ENCODE results near the gene ZFPM1.
"Not testable (repeated sequence)": the region's sequence is repeated elsewhere in the genome, so short reads cannot be mapped to it uniquely, and the experiment has no call there.

The ZFPM1 gene

DNA sequence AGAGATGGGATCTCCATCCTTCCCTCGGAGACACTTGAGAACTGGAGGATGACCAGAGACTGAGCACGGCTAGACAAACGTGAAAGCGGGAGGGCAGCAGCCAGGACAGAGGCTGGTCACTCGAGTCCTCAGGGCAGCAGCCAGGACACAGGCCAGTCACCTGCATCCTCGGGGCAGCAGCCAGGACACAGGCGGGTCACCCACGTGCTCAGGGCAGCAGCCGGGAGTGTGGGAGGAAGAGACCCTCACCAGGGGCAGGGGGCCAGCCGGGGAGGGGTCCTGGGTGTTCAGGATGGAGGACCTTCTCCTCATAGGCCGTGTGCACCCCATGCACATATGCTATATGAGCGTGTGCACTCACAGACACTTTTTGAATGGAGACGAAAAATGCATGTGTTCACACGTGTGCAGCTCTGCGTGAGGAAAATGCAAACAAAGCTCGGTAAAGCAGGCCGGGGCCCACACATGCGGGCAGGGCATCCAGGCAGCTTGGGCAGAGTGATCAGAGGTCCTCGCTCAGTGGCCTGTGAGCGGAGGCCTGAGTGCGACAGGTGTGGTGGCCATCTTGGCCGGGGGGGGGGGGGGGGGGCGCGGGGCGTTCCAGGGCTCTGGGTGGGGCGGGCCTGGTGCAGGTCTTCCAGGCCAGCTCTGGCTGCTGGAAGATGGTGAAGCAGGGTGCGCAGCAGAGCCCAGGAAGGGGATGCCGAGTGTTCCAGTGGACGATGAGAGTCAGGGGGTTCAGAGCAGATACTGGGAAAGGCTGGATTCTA is 43.6 kb upstream of the ZFPM1 start:
- Histone ChIP-seq H3K4me1 (ENCODE audit: control insufficient read depth in 5 of 5, insufficient read depth in 5 of 5, low read length in 5 of 5) (peaks cover 4 to 22% (median 19%) of the 10 kb centered on the region in 5 donors), H3K27me3 (ENCODE audit: control insufficient read depth in 5 of 5, insufficient read depth in 4 of 5, low read length in 5 of 5) (peaks cover 0 to 23% (median 12%) of the 10 kb centered on the region in 5 donors), H3K27ac (ENCODE audit: low read depth, low read length) (no peak overlapping the region), H3K4me3 (ENCODE audit: low read depth in 1 of 5, low read length in 5 of 5) (no peak overlapping the region), H3K36me3 (ENCODE audit: control insufficient read depth in 5 of 5, insufficient read depth in 5 of 5, low read length in 5 of 5) (peaks cover 0 to 4% (median 0%) of the 10 kb centered on the region in 5 donors), H3K9ac (ENCODE audit: low read length in 5 of 5) (no peak overlapping the region), H3K9me3 (ENCODE audit: control insufficient read depth in 5 of 5, low read length in 5 of 5) (no peaks in the 10 kb centered on the region)

DNA sequence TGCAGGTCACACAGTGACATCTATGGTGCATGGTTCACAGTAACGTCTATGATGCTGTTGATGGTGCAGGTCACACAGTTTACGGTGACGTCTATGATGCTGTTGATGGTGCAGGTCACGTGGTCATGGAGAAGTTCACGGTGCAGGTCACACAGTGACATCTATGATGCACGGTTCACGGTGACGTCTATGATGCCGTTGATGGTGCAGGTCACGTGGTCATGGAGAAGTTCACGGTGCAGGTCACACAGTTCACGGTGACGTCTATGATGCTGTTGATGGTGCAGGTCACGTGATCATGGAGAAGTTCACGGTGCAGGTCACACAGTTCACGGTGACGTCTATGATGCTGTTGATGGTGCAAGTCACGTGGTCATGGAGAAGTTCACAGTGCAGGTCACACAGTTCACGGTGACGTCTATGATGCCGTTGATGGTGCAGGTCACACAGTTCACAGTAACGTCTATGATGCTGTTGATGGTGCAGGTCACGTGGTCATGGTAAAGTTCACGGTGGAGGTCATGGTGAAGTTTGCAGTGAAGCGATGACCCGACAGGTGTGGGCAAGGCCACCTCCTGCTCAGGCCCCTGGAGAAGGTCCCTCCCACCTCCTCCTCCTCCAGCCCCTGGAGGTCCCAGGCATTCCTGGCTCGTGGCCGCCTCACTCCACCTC is 42.6 kb upstream of the ZFPM1 start:
- not testable (repeated sequence) for H3K4me3 ChIP-seq (ENCODE audit: low read depth in 1 of 5, low read length in 5 of 5); H3K9ac ChIP-seq (ENCODE audit: low read length in 5 of 5); H3K9me3 ChIP-seq (ENCODE audit: control insufficient read depth in 5 of 5, low read length in 5 of 5); H3K36me3 ChIP-seq (ENCODE audit: control insufficient read depth in 5 of 5, insufficient read depth in 5 of 5, low read length in 5 of 5); H3K27ac ChIP-seq (ENCODE audit: low read depth, low read length)
- H3K27me3 ChIP-seq (ENCODE audit: control insufficient read depth in 5 of 5, insufficient read depth in 4 of 5, low read length in 5 of 5), result peaks cover 0 to 19% (median 10%) of the 10 kb centered on the region in 5 donors
- H3K4me1 ChIP-seq (ENCODE audit: control insufficient read depth in 5 of 5, insufficient read depth in 5 of 5, low read length in 5 of 5), result peaks cover 4 to 18% (median 17%) of the 10 kb centered on the region in 5 donors

DNA sequence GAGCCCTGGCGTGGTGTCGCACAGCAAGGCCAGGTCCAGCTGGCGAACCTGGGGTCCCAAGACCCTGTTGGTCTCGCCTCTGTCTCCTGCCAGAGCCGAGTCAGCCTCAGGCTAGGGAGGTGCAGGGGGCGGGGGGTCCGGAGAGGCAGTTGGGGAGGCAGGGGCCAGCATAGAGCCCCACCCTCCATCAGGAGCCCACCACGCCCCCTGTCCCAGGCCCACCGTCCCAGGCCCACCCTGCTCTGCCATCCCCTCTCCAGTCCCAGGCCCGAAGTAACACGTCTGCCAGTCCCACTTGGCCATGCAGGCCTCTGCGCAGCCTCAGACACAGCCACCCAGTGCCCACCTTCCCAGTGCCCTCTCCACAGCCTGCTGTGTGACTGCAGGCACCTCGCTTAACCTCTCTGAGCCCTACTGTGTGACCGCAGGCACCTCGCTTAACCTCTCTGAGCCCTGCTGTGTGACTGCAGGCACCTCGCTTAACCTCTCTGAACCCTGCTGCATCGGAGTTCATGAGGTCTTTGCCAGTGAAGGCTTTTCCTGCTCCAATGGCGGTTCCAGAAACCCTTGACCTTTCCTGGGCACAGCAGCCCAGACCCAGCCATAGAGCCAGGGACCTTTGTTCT is 41.0 kb upstream of the ZFPM1 start:
- peaks cover 0 to 13% (median 7%) of the 10 kb centered on the region in 5 donors for H3K27me3 ChIP-seq (ENCODE audit: control insufficient read depth in 5 of 5, insufficient read depth in 4 of 5, low read length in 5 of 5)
- H3K9ac ChIP-seq (ENCODE audit: low read length in 5 of 5), result no peak overlapping the region
- no peak overlapping the region for H3K4me3 ChIP-seq (ENCODE audit: low read depth in 1 of 5, low read length in 5 of 5)
- peaks cover 0 to 8% (median 5%) of the 10 kb centered on the region in 5 donors for H3K4me1 ChIP-seq (ENCODE audit: control insufficient read depth in 5 of 5, insufficient read depth in 5 of 5, low read length in 5 of 5)
- peaks cover 0 to 4% (median 0%) of the 10 kb centered on the region in 5 donors for H3K36me3 ChIP-seq (ENCODE audit: control insufficient read depth in 5 of 5, insufficient read depth in 5 of 5, low read length in 5 of 5)
- H3K27ac ChIP-seq (ENCODE audit: low read depth, low read length), result no peak overlapping the region
- H3K9me3 ChIP-seq (ENCODE audit: control insufficient read depth in 5 of 5, low read length in 5 of 5), result no peaks in the 10 kb centered on the region

DNA sequence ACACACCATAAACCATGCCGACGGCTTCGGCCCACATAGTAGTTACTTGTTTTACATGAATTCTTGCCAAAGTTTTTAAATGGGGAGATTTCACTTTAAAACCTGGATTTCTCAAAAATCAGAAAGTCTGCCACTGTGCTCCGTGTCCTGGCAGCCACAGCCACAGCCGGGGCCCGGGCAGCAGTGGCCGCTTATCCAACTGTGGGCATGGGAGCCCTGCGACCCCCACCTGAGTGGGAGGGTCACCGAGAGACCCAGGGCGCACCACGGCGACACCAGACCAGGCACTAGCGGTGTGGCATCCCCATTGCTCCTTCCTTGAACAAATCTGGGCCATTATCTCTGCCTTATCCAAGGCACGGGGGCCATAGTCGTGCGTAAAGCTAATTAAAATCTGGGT is 40.3 kb upstream of the ZFPM1 start:
- H3K36me3 ChIP-seq (ENCODE audit: control insufficient read depth in 5 of 5, insufficient read depth in 5 of 5, low read length in 5 of 5), result peaks cover 0 to 4% (median 0%) of the 10 kb centered on the region in 5 donors
- H3K9ac ChIP-seq (ENCODE audit: low read length in 5 of 5), result no peak overlapping the region
- H3K4me1 ChIP-seq (ENCODE audit: control insufficient read depth in 5 of 5, insufficient read depth in 5 of 5, low read length in 5 of 5), result peaks cover 0 to 4% (median 2%) of the 10 kb centered on the region in 5 donors
- H3K27me3 ChIP-seq (ENCODE audit: control insufficient read depth in 5 of 5, insufficient read depth in 4 of 5, low read length in 5 of 5), result peaks cover 0 to 8% (median 3%) of the 10 kb centered on the region in 5 donors
- H3K27ac ChIP-seq (ENCODE audit: low read depth, low read length), result no peak overlapping the region
- H3K4me3 ChIP-seq (ENCODE audit: low read depth in 1 of 5, low read length in 5 of 5), result no peak overlapping the region
- H3K9me3 ChIP-seq (ENCODE audit: control insufficient read depth in 5 of 5, low read length in 5 of 5), result no peaks in the 10 kb centered on the region

DNA sequence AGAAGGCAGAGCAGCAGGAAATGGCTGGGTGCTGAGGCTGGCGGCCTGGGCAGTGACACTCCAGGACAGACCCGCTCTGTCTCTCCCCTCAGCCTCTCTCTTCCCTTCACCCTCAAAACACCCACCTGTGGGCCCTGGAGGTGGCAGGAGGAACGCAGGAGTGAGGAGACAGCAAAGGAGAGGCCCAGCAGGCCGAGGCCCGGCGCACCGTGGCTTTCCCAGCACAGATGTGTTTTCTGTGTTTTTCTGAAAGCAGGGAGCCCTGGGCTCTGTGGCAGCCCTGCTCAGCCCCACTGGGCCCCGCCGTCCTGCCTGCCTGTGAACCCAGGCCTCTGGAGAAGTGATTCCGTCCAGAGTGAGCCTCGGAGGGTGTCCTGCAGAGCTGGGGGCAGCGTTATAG is 39.8 kb upstream of the ZFPM1 start:
- no peaks in the 10 kb centered on the region for H3K9me3 ChIP-seq (ENCODE audit: control insufficient read depth in 5 of 5, low read length in 5 of 5)
- H3K4me1 ChIP-seq (ENCODE audit: control insufficient read depth in 5 of 5, insufficient read depth in 5 of 5, low read length in 5 of 5), result peaks cover 0 to 4% (median 0%) of the 10 kb centered on the region in 5 donors
- no peak overlapping the region for H3K4me3 ChIP-seq (ENCODE audit: low read depth in 1 of 5, low read length in 5 of 5)
- peaks cover 0 to 7% (median 2%) of the 10 kb centered on the region in 5 donors for H3K27me3 ChIP-seq (ENCODE audit: control insufficient read depth in 5 of 5, insufficient read depth in 4 of 5, low read length in 5 of 5)
- H3K36me3 ChIP-seq (ENCODE audit: control insufficient read depth in 5 of 5, insufficient read depth in 5 of 5, low read length in 5 of 5), result peaks cover 0 to 4% (median 0%) of the 10 kb centered on the region in 5 donors
- no peak overlapping the region for H3K9ac ChIP-seq (ENCODE audit: low read length in 5 of 5)
- no peak overlapping the region for H3K27ac ChIP-seq (ENCODE audit: low read depth, low read length)

DNA sequence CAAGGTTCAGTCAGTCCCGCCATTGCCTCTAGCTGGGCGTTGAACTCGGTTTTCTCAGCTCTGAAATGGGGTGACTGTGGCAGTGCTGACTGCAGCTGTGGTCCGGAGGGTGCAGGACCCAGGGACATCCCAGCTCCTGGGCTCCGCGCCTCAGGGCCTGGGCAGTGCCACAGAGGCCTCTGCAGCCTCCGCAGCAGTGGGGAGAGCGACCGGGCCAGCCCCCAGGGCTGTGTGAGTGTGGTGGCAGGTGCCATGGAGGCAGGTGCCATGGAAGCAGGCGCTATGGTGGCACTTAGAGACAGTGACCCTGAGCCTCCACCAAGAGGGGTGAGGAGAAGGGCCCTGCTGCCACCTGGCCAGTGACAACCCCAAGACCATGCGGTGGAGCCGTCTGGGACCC is 39.4 kb upstream of the ZFPM1 start:
- H3K27ac ChIP-seq (ENCODE audit: low read depth, low read length), result no peak overlapping the region
- H3K4me3 ChIP-seq (ENCODE audit: low read depth in 1 of 5, low read length in 5 of 5), result no peak overlapping the region
- peaks cover 0 to 7% (median 3%) of the 10 kb centered on the region in 5 donors for H3K27me3 ChIP-seq (ENCODE audit: control insufficient read depth in 5 of 5, insufficient read depth in 4 of 5, low read length in 5 of 5)
- H3K4me1 ChIP-seq (ENCODE audit: control insufficient read depth in 5 of 5, insufficient read depth in 5 of 5, low read length in 5 of 5), result peaks cover 0 to 4% (median 0%) of the 10 kb centered on the region in 5 donors
- no peaks in the 10 kb centered on the region for H3K9me3 ChIP-seq (ENCODE audit: control insufficient read depth in 5 of 5, low read length in 5 of 5)
- H3K9ac ChIP-seq (ENCODE audit: low read length in 5 of 5), result no peak overlapping the region
- peaks cover 0 to 4% (median 0%) of the 10 kb centered on the region in 5 donors for H3K36me3 ChIP-seq (ENCODE audit: control insufficient read depth in 5 of 5, insufficient read depth in 5 of 5, low read length in 5 of 5)

DNA sequence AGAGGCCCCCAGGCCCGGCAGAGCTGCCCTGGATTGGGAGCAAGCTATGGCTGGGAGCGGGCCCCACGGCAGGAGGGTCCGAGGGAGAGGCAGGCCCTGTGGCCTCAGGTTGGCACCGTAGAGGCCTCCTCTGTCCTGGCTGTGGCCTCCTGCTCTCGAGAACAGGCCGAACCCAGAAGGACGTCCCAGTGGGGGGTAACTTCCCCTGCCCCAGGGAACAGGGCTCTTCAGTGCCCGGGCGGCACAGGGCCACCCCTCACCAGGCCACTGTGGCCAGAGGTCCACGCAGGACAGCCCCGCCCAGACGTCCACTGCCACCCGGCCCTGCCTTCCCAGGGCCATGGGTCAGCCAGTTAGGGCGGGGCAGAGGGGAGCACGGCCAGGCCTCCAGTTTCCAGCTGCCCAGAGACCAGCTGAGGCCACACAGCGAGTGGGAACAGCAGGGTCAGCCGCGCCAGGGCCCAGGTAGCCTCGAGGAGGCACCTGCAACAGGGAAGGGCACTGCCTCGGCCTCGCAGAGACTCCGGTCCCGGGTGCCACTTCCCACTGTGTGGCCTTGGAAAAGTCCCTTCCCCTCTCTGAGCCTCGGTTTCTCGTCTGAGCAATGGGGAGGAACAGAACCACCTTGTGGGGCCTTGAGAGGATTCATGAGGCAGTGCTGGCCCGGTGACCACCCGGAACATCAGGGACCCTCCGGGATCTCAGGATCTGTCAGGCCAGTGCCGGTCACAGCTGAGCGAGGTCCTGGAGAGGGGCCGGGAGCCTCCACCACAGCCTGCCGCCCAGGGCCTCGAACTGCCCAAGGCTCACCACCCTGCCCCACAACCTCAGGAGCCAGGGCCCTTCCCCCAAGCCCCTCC is 38.3 kb upstream of the ZFPM1 start:
- Histone ChIP-seq H3K9me3 (ENCODE audit: control insufficient read depth in 5 of 5, low read length in 5 of 5) (no peaks in the 10 kb centered on the region), H3K27me3 (ENCODE audit: control insufficient read depth in 5 of 5, insufficient read depth in 4 of 5, low read length in 5 of 5) (peaks cover 0 to 11% (median 0%) of the 10 kb centered on the region in 5 donors), H3K4me1 (ENCODE audit: control insufficient read depth in 5 of 5, insufficient read depth in 5 of 5, low read length in 5 of 5) (peaks cover 0 to 4% (median 0%) of the 10 kb centered on the region in 5 donors), H3K27ac (ENCODE audit: low read depth, low read length) (no peak overlapping the region), H3K36me3 (ENCODE audit: control insufficient read depth in 5 of 5, insufficient read depth in 5 of 5, low read length in 5 of 5) (peaks cover 0 to 4% (median 0%) of the 10 kb centered on the region in 5 donors), H3K9ac (ENCODE audit: low read length in 5 of 5) (no peak overlapping the region), H3K4me3 (ENCODE audit: low read depth in 1 of 5, low read length in 5 of 5) (no peak overlapping the region)

DNA sequence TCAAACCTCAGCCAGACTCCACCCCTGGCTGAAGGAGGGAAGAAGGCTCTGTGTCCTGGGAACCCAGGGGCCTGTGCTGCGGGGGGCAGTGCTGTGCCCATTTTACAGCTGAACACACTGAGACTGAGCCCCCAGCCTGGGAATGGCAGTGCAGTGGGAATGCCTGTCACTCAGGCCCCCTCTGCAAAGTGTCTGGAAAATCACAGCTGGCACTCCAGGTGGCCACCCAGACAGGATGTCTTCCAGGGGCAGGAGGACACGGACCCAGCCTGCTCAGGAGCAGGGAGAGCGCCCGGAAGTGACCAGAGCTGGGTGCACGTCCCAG is 37.7 kb upstream of the ZFPM1 start:
- Histone ChIP-seq H3K36me3 (ENCODE audit: control insufficient read depth in 5 of 5, insufficient read depth in 5 of 5, low read length in 5 of 5) (peaks cover 0 to 4% (median 0%) of the 10 kb centered on the region in 5 donors), H3K9ac (ENCODE audit: low read length in 5 of 5) (no peak overlapping the region), H3K27ac (ENCODE audit: low read depth, low read length) (no peak overlapping the region), H3K4me1 (ENCODE audit: control insufficient read depth in 5 of 5, insufficient read depth in 5 of 5, low read length in 5 of 5) (peaks cover 0 to 2% (median 0%) of the 10 kb centered on the region in 5 donors), H3K4me3 (ENCODE audit: low read depth in 1 of 5, low read length in 5 of 5) (no peak overlapping the region), H3K9me3 (ENCODE audit: control insufficient read depth in 5 of 5, low read length in 5 of 5) (no peaks in the 10 kb centered on the region), H3K27me3 (ENCODE audit: control insufficient read depth in 5 of 5, insufficient read depth in 4 of 5, low read length in 5 of 5) (peaks cover 0 to 11% (median 3%) of the 10 kb centered on the region in 5 donors)

DNA sequence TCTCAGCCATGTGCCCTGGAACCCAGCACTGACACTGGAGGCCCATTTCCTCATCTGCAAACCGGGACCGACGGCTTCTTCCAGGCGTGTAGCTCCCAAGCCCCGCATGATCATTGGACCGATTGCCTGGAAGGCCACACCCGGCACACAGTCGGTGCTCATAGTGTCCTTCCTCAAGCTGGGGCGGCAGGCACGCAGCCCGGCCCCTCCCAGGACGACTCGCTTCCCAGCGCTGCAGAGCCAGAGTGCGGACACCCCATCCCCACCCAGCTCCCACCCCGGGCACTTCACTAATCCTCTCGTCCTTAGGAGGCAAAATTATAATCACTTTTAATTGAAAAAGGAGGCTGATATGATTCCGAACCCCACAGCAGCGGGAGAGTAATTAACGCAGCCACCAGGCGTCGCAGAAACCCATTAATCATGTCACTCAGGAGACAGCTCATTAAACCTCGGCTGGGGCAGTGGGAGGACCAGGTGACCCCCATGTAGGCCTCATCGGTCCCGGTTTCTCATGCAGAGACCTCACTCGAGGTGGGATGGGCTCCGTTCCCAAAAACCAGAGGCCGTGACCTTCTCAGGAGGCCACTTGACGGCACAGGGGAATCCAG is 37.3 kb upstream of the ZFPM1 start:
- Histone ChIP-seq H3K4me3 (ENCODE audit: low read depth in 1 of 5, low read length in 5 of 5) (no peak overlapping the region), H3K9me3 (ENCODE audit: control insufficient read depth in 5 of 5, low read length in 5 of 5) (no peaks in the 10 kb centered on the region), H3K27me3 (ENCODE audit: control insufficient read depth in 5 of 5, insufficient read depth in 4 of 5, low read length in 5 of 5) (peaks cover 0 to 11% (median 6%) of the 10 kb centered on the region in 5 donors), H3K27ac (ENCODE audit: low read depth, low read length) (no peak overlapping the region), H3K36me3 (ENCODE audit: control insufficient read depth in 5 of 5, insufficient read depth in 5 of 5, low read length in 5 of 5) (peaks cover 0 to under 1% (median 0%) of the 10 kb centered on the region in 5 donors), H3K9ac (ENCODE audit: low read length in 5 of 5) (no peak overlapping the region), H3K4me1 (ENCODE audit: control insufficient read depth in 5 of 5, insufficient read depth in 5 of 5, low read length in 5 of 5) (no peaks in the 10 kb centered on the region)

Measured in subcutaneous abdominal adipose tissue (tissue), 5 donors.